Caco-2 (cell line): ENCODE data around the gene COLEC12. TPM values are rescaled to one million over a fixed set of nuclear protein-coding genes. Genes with fewer than 3 reads are reported as not detected.

ENCODE experiments used
- BruUV-seq: library from RNA; stranded (reverse); fragments of 400-500 nt; replicated peaks from 2 replicates; lab custom pipeline; 2021; lab: Mats Ljungman, UMichigan
- CTCF ChIA-PET: fragments of 300-600 bp; sonication (Branson Sonifier 250); formaldehyde crosslinking; loops from one replicate; lab custom pipeline; 2022; ENCODE audit warnings: antibody characterized with exemption; lab: Charles Lee
- POLR2A ChIA-PET: fragments of 300-600 bp; sonication (Branson Sonifier 250); formaldehyde crosslinking; loops from one replicate; lab custom pipeline; 2022; ENCODE audit warnings: antibody characterized with exemption; lab: Charles Lee
- DNase-seq, 2 experiments: peaks; one replicate each; pipeline versions ENCODE4 v3.0.0 to v3.0.0-alpha.2; 2020 to 2022
- H3K27me3 ChIP-seq: replicated peaks from 2 replicates; pipeline ENCODE4 v1.6.0; 2011; ENCODE audit warnings: low read length; ENCODE audit not compliant: control insufficient read depth, insufficient read depth
- H3K36me3 ChIP-seq: 2 replicates; pipeline ENCODE4 v1.5.1; 2011; ENCODE audit warnings: low read length; ENCODE audit not compliant: control insufficient read depth, insufficient read depth
- H3K4me1 ChIP-seq: fragments of 250-450 bp; sonication (Bioruptor Pico); 2 replicates; pipeline ENCODE4 v1.5.1; 2020; ENCODE audit warnings: mild to moderate bottlenecking
- H3K4me3 ChIP-seq: 2 replicates; pipeline ENCODE4 v1.5.1; 2011; ENCODE audit warnings: low read depth, mild to moderate bottlenecking, control low read depth, low read length
- H3K9me3 ChIP-seq: fragments of 250-450 bp; sonication (Bioruptor Pico); 2 replicates; pipeline ENCODE4 v1.5.1; 2020; ENCODE audit warnings: mild to moderate bottlenecking, moderate library complexity
- H3K27ac Mint-ChIP-seq: one replicate; pipeline ENCODE4 v1.8.0; 2022; ENCODE audit warnings: mixed read lengths; ENCODE audit not compliant: unreplicated experiment
- H3K27me3 Mint-ChIP-seq: one replicate; pipeline ENCODE4 v1.8.0; 2022; ENCODE audit warnings: mixed read lengths; ENCODE audit not compliant: insufficient read depth, unreplicated experiment
- H3K36me3 Mint-ChIP-seq: one replicate; pipeline ENCODE4 v1.8.0; 2022; ENCODE audit warnings: mild to moderate bottlenecking, mixed read lengths; ENCODE audit not compliant: insufficient read depth, unreplicated experiment
- H3K4me1 Mint-ChIP-seq: one replicate; pipeline ENCODE4 v1.8.0; 2022; ENCODE audit warnings: low read depth, mixed read lengths; ENCODE audit not compliant: unreplicated experiment
- H3K4me3 Mint-ChIP-seq: one replicate; pipeline ENCODE4 v1.8.0; 2022; ENCODE audit warnings: mild to moderate bottlenecking, moderate library complexity, mixed read lengths; ENCODE audit not compliant: unreplicated experiment
- H3K9me3 Mint-ChIP-seq: one replicate; pipeline ENCODE4 v1.8.0; 2022; ENCODE audit warnings: mixed read lengths; ENCODE audit not compliant: unreplicated experiment
- intact Hi-C: fragments of 100-400 bp; cut with micrococcal nuclease; formaldehyde crosslinking; loops from one replicate; pipeline ENCODE4 v1.10.0; 2022; ENCODE audit not compliant: unreplicated experiment
- total RNA-seq: library from RNA; stranded (reverse); gene quantifications from 2 replicates; pipeline ENCODE4 v1.2.3, GENCODE V29; 2022
- TF ChIP-seq, protein P1 (sequence below), 2 experiments: fragments of 200-600 bp in 1 of 2; IDR thresholded peaks; 1 replicate in 1 of 2; 2 replicates in 1 of 2; pipeline versions ENCODE4 v1.5.1 to v1.8.0; 2011 to 2022; ENCODE audit warnings: antibody characterized with exemption in 1 of 2, control low read depth in 1 of 2, inconsistent platforms in 1 of 2, low read depth in 1 of 2, low read length in 1 of 2, mild to moderate bottlenecking in 1 of 2, moderate library complexity in 1 of 2; ENCODE audit not compliant: insufficient read depth in 1 of 2, severe bottlenecking in 1 of 2, unreplicated experiment in 1 of 2

The COLEC12 gene
- total RNA-seq, 1 experiment from 2014 or later: 0.09 TPM

DNA sequence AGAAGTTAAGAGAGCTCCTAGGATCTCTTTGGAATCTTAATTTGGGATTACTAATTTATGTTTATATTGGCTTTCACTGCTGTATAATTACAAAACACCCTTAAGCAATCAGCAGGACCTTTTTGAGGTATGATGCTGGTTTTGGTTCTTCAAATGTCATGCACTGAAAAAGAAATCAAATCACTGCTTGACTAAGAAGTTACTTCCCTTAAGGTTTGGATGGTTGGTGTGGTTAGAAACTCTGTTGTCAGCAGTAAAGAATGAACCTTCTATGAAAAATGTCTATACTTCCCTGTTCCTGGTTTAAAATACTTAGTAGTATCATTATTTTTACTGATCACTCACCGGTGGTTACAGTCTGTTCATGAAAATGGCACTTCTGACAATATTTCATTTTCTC is 5.5 kb downstream of the COLEC12 start:
- DNase-seq: no peak
- no TSS peak for BruUV-seq
- H3K4me1 ChIP-seq: peaks cover 48% of the 10 kb centered on the region
- Mint-ChIP-seq H3K36me3 (peaks cover 15% of the 10 kb centered on the region), H3K27me3 (no peaks in the 10 kb centered on the region), H3K4me1 (peaks cover 21% of the 10 kb centered on the region), H3K4me3 (no peak overlapping the region), H3K27ac (no peak overlapping the region), H3K9me3 (no peaks in the 10 kb centered on the region)
- ChIA-PET POLR2A (no interaction called here), CTCF (no interaction called here)
- no peak overlapping the region for H3K4me3 ChIP-seq
- H3K27me3 ChIP-seq: no peaks in the 10 kb centered on the region
- TF ChIP-seq, protein P1, sequence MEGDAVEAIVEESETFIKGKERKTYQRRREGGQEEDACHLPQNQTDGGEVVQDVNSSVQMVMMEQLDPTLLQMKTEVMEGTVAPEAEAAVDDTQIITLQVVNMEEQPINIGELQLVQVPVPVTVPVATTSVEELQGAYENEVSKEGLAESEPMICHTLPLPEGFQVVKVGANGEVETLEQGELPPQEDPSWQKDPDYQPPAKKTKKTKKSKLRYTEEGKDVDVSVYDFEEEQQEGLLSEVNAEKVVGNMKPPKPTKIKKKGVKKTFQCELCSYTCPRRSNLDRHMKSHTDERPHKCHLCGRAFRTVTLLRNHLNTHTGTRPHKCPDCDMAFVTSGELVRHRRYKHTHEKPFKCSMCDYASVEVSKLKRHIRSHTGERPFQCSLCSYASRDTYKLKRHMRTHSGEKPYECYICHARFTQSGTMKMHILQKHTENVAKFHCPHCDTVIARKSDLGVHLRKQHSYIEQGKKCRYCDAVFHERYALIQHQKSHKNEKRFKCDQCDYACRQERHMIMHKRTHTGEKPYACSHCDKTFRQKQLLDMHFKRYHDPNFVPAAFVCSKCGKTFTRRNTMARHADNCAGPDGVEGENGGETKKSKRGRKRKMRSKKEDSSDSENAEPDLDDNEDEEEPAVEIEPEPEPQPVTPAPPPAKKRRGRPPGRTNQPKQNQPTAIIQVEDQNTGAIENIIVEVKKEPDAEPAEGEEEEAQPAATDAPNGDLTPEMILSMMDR (IDR thresholded peaks at IDR 0.05; ENCODE audit: insufficient read depth in 1 of 2, low read depth in 1 of 2, low read length in 1 of 2, severe bottlenecking in 1 of 2, unreplicated experiment in 1 of 2): no peak
- no peaks in the 10 kb centered on the region for H3K9me3 ChIP-seq
- no peaks in the 10 kb centered on the region for H3K36me3 ChIP-seq
- intact Hi-C loops: loop anchor here (5.0 kb wide), 2 partner anchors 122 to 173 kb away; no protein-coding TSS in a partner anchor

DNA sequence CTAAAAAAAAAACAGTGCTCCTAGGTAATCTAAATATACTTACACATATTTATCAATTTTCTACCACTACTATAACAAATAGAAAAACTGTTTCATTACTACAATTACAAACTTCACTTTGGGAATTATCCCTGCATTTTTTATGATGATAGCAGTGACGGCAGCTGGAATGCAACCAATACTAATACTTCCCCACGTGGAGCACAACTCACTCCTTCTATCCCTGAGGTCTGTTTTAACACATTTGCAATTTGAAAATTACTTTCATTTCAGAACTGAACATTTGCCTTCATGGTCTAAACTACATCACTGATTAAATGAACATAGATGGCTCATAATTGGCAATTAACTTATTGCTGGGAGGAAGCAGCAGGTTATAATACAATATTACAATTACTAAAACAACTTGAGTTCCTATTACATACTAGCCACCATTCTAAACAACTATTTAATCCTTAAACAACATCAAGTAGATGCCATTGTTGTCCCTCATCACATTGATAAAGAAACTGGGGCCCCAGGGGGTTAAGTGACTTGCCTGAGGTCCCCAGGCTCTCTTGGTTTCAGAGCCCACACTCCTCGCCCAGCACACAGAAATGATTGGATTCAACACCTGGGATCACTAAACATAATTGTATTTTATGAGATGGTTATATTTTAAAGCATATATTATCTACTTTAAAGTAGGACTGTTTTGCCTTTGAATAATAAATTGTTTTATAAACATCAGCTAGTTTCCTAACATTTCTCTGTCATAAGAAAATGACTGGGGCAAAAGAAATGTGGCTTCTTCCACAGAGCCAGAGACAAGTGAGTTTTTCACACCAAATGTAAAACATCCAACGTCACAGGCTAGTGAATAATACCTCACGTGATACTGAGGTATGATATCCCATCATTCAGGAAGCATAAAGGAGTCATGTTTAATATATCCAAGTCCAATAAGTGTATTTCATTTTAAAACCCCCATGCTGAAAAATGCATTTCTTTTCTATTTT is 6.2 kb downstream of the COLEC12 start:
- no peak overlapping the region for H3K4me3 Mint-ChIP-seq
- TF ChIP-seq, protein P1 (IDR thresholded peaks at IDR 0.05; ENCODE audit: insufficient read depth in 1 of 2, low read depth in 1 of 2, low read length in 1 of 2, severe bottlenecking in 1 of 2, unreplicated experiment in 1 of 2): no peak
- intact Hi-C loops: no loop called here
- no peaks in the 10 kb centered on the region for H3K9me3 Mint-ChIP-seq
- H3K36me3 ChIP-seq: no peaks in the 10 kb centered on the region
- ChIA-PET CTCF (no interaction called here), POLR2A (no interaction called here)
- no peak overlapping the region for H3K27ac Mint-ChIP-seq
- peaks cover 51% of the 10 kb centered on the region for H3K4me1 ChIP-seq
- BruUV-seq: no TSS peak
- H3K9me3 ChIP-seq: no peaks in the 10 kb centered on the region
- peaks cover 22% of the 10 kb centered on the region for H3K4me1 Mint-ChIP-seq
- peaks cover 7% of the 10 kb centered on the region for H3K36me3 Mint-ChIP-seq
- H3K27me3 ChIP-seq: no peaks in the 10 kb centered on the region
- DNase-seq: no peak
- H3K27me3 Mint-ChIP-seq: no peaks in the 10 kb centered on the region
- no peak overlapping the region for H3K4me3 ChIP-seq

DNA sequence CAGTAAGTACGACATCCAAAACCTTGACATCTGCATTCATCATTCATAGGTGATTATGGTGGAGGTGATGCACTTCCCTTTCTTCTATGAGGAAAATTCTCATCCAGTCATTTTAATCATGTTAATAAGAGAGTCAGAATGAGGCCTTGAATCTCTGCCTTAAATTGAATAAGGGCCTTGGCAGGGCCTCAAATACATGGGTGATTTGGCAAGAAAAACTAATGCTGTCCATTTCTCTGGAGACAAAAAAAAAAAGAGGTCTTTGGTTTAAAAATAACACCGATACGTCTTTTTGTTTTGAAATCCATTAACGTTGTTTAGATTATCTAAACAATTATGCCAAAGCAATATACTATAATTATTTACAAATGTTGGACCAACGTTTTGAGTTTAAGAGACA is 8.1 kb downstream of the COLEC12 start:
- intact Hi-C loops: no loop called here
- Histone ChIP-seq H3K4me1 (peaks cover 48% of the 10 kb centered on the region), H3K4me3 (no peak overlapping the region), H3K27me3 (no peaks in the 10 kb centered on the region), H3K9me3 (no peaks in the 10 kb centered on the region), H3K36me3 (no peaks in the 10 kb centered on the region)
- no peak overlapping the region for H3K27ac Mint-ChIP-seq
- H3K4me1 Mint-ChIP-seq: peaks cover 24% of the 10 kb centered on the region
- ChIA-PET POLR2A (no interaction called here), CTCF (no interaction called here)
- no peaks in the 10 kb centered on the region for H3K9me3 Mint-ChIP-seq
- H3K4me3 Mint-ChIP-seq: no peak overlapping the region
- TF ChIP-seq, protein P1 (IDR thresholded peaks at IDR 0.05; ENCODE audit: insufficient read depth in 1 of 2, low read depth in 1 of 2, low read length in 1 of 2, severe bottlenecking in 1 of 2, unreplicated experiment in 1 of 2): no peak
- H3K36me3 Mint-ChIP-seq: peaks cover 4% of the 10 kb centered on the region
- no peak for DNase-seq
- H3K27me3 Mint-ChIP-seq: no peaks in the 10 kb centered on the region
- no TSS peak for BruUV-seq
